ENCODE data around the gene CBR1.

DNA sequence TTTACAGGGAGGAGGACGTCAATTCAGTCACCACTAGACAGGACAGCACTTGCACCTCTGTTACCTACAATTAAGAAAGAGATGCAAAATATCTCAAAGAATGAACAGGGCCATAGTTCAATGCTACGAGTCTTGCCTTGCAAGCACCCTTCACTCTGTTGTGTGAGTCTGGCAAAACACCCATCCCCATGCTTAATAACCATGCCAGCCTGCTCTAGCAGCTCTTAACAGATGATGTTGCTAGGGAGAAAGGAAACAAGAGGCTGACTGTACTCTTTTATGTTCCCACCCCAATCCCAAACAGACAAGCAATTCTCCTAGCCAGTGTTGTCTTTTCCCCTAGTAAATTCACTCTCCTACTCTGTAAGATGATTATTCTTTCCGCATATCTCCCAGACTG is 5.3 kb downstream of the CBR1 start:
- TF ChIP-seq, protein P1, sequence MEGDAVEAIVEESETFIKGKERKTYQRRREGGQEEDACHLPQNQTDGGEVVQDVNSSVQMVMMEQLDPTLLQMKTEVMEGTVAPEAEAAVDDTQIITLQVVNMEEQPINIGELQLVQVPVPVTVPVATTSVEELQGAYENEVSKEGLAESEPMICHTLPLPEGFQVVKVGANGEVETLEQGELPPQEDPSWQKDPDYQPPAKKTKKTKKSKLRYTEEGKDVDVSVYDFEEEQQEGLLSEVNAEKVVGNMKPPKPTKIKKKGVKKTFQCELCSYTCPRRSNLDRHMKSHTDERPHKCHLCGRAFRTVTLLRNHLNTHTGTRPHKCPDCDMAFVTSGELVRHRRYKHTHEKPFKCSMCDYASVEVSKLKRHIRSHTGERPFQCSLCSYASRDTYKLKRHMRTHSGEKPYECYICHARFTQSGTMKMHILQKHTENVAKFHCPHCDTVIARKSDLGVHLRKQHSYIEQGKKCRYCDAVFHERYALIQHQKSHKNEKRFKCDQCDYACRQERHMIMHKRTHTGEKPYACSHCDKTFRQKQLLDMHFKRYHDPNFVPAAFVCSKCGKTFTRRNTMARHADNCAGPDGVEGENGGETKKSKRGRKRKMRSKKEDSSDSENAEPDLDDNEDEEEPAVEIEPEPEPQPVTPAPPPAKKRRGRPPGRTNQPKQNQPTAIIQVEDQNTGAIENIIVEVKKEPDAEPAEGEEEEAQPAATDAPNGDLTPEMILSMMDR (IDR thresholded peaks at IDR 0.05 in 2 of 3, conservative IDR thresholded peaks at IDR 0.05 in 1 of 3; ENCODE audit: control insufficient read depth in 2 of 3, extremely low read depth in 1 of 3, insufficient read depth in 1 of 3, low read depth in 3 of 3, low read length in 3 of 3): no peak
- TF ChIP-seq, protein P2, sequence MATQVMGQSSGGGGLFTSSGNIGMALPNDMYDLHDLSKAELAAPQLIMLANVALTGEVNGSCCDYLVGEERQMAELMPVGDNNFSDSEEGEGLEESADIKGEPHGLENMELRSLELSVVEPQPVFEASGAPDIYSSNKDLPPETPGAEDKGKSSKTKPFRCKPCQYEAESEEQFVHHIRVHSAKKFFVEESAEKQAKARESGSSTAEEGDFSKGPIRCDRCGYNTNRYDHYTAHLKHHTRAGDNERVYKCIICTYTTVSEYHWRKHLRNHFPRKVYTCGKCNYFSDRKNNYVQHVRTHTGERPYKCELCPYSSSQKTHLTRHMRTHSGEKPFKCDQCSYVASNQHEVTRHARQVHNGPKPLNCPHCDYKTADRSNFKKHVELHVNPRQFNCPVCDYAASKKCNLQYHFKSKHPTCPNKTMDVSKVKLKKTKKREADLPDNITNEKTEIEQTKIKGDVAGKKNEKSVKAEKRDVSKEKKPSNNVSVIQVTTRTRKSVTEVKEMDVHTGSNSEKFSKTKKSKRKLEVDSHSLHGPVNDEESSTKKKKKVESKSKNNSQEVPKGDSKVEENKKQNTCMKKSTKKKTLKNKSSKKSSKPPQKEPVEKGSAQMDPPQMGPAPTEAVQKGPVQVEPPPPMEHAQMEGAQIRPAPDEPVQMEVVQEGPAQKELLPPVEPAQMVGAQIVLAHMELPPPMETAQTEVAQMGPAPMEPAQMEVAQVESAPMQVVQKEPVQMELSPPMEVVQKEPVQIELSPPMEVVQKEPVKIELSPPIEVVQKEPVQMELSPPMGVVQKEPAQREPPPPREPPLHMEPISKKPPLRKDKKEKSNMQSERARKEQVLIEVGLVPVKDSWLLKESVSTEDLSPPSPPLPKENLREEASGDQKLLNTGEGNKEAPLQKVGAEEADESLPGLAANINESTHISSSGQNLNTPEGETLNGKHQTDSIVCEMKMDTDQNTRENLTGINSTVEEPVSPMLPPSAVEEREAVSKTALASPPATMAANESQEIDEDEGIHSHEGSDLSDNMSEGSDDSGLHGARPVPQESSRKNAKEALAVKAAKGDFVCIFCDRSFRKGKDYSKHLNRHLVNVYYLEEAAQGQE (IDR thresholded peaks at IDR 0.05; ENCODE audit: low read depth, low read length): no peak
- TF ChIP-seq JUND (IDR thresholded peaks at IDR 0.05; ENCODE audit: low read depth, low read length): no peak
- TF ChIP-seq ZNF24 (IDR thresholded peaks at IDR 0.05): no peak
- TF ChIP-seq TAF1 (IDR thresholded peaks at IDR 0.05; ENCODE audit: borderline replicate concordance, low read depth, low read length): no peak
- no peak for TF ChIP-seq ATF3 (IDR thresholded peaks at IDR 0.05; ENCODE audit: borderline replicate concordance, extremely low read depth, low read depth, low read length)
- no peak for TF ChIP-seq SP1 (IDR thresholded peaks at IDR 0.05; ENCODE audit: low read depth, low read length)
- TF ChIP-seq SMARCA5 (IDR thresholded peaks at IDR 0.05): no peak
- no peak for TF ChIP-seq FOXM1 (IDR thresholded peaks at IDR 0.05; ENCODE audit: low read depth, low read length)
- no peak for TF ChIP-seq BCL11A (IDR thresholded peaks at IDR 0.05; ENCODE audit: low read depth, low read length)
- TF ChIP-seq ZZZ3 (IDR thresholded peaks at IDR 0.05; ENCODE audit: control insufficient read depth, insufficient read length, low read depth): no peak
- no peak for TF ChIP-seq TCF3 (IDR thresholded peaks at IDR 0.05; ENCODE audit: borderline replicate concordance, insufficient read depth, low read depth, low read length)
- TF ChIP-seq POLR2A (IDR thresholded peaks at IDR 0.05; ENCODE audit: low read depth, low read length): no peak
